ENCODE measurements around the gene PHF2. TPM values are rescaled to one million over a fixed set of nuclear protein-coding genes. Genes with fewer than 3 reads are reported as not detected.

The PHF2 gene
- total RNA-seq, 2 donors from 2014 or later = 15.0 to 19.8 TPM

GRCh38 chr9:93591301-93592007 is 15.1 kb downstream of the PHF2 start:
- Histone ChIP-seq H3K9me3 (no peaks in the 10 kb centered on the region), H3K4me1 (peaks cover 62% of the 10 kb centered on the region), H3K27ac (no peak overlapping the region), H3K4me3 (no peak overlapping the region), H3K36me3 (replicated peaks in 1 of 2; ENCODE audit: insufficient read depth in 1 of 2, low read depth in 2 of 2) (no peaks in the 10 kb centered on the region), H3K27me3 (no peaks in the 10 kb centered on the region)
- 57 to 69% methylated on average over 9 to 13 of the region's 13 CpGs for WGBS, 2 donors
- no peak for TF ChIP-seq CTCF (IDR thresholded peaks at IDR 0.05)
- TF ChIP-seq POLR2A (IDR thresholded peaks at IDR 0.05) = no peak
- intact Hi-C loops (cut with DNase I) = no loop called here
- DNase-seq (no peak), ATAC-seq (no peak)

- Histone ChIP-seq H3K4me1 (peaks cover 55% of the 10 kb centered on the region), H3K27ac (no peak overlapping the region), H3K4me3 (no peak overlapping the region), H3K27me3 (no peaks in the 10 kb centered on the region), H3K9me3 (no peaks in the 10 kb centered on the region), H3K36me3 (replicated peaks in 1 of 2; ENCODE audit: insufficient read depth in 1 of 2, low read depth in 2 of 2) (no peaks in the 10 kb centered on the region)
- DNase-seq (no peak), ATAC-seq (no peak)
- no peak for TF ChIP-seq POLR2A (IDR thresholded peaks at IDR 0.05)
- TF ChIP-seq CTCF (IDR thresholded peaks at IDR 0.05) = no peak
- WGBS, 2 donors = 83 to 95% methylated on average over 2 to 8 of the region's 8 CpGs
- intact Hi-C loops (cut with DNase I) = no loop called here
Observed at GRCh38 chr9:93592008-93592642, 15.7 kb downstream of the PHF2 start.

- DNase-seq = no peak
- ATAC-seq = no peak
- H3K36me3 ChIP-seq (replicated peaks in 1 of 2; ENCODE audit: insufficient read depth in 1 of 2, low read depth in 2 of 2) = no peaks in the 10 kb centered on the region
- TF ChIP-seq POLR2A (IDR thresholded peaks at IDR 0.05) (no peak), CTCF (IDR thresholded peaks at IDR 0.05) (peak in 1 of 7 experiments; percentile 18)
- no peaks in the 10 kb centered on the region for H3K27me3 ChIP-seq
- intact Hi-C loops (cut with DNase I) = no loop called here
- H3K4me3 ChIP-seq = no peak overlapping the region
- H3K27ac ChIP-seq = no peak overlapping the region
- peaks cover 53% of the 10 kb centered on the region for H3K4me1 ChIP-seq
- no peaks in the 10 kb centered on the region for H3K9me3 ChIP-seq
- 23 to 54% methylated on average over 2 of the region's 2 CpGs for WGBS, 2 donors
Observed at GRCh38 chr9:93592643-93593021, 16.2 kb downstream of the PHF2 start.

GRCh38 chr9:93593144-93593658 is 16.8 kb downstream of the PHF2 start:
- Histone ChIP-seq H3K27me3 (no peaks in the 10 kb centered on the region), H3K9me3 (no peaks in the 10 kb centered on the region), H3K4me3 (no peak overlapping the region), H3K36me3 (replicated peaks in 1 of 2; ENCODE audit: insufficient read depth in 1 of 2, low read depth in 2 of 2) (no peaks in the 10 kb centered on the region), H3K27ac (no peak overlapping the region), H3K4me1 (peaks cover 57% of the 10 kb centered on the region)
- ATAC-seq (no peak), DNase-seq (no peak)
- intact Hi-C loops (cut with DNase I) = no loop called here
- TF ChIP-seq CTCF (IDR thresholded peaks at IDR 0.05) (no peak), POLR2A (IDR thresholded peaks at IDR 0.05) (no peak)
- 77% methylated on average over 2 of the region's 2 CpGs for WGBS, 2 donors

All from body of pancreas (tissue), 4 donors.